HEK293 (cell line): ENCODE measurements around the gene ANKRD33.

Experiments
- CTCF ChIA-PET: fragments of 350-600 bp; formaldehyde crosslinking; extraction: SDS; loops from one replicate; lab custom pipeline; 2021; ENCODE audit warnings: antibody characterized with exemption; lab: Yijun Ruan, JAX
- POLR2A ChIA-PET: fragments of 300-600 bp; formaldehyde crosslinking; extraction: SDS; loops from one replicate; lab custom pipeline; 2020; ENCODE audit warnings: antibody characterized with exemption, inconsistent platforms; lab: Yijun Ruan, JAX
- H3K27ac ChIP-seq: fragments of 200-500 bp; sonication (Bioruptor generic); 2 replicates; pipeline ENCODE4 v1.5.1; 2014; ENCODE audit warnings: low read depth, low read length, control low read depth, inconsistent platforms; ENCODE audit errors: extremely low read depth
- H3K36me3 ChIP-seq, 2 experiments: fragments of 200-500 bp in 1 of 2; sonication (Bioruptor generic) in 1 of 2; 1 replicate in 1 of 2; 2 replicates in 1 of 2; pipeline ENCODE4 v1.5.1; 2014 to 2017; ENCODE audit warnings: inconsistent platforms in 2 of 2, low read length in 2 of 2; ENCODE audit not compliant: control insufficient read depth in 2 of 2, insufficient read depth in 1 of 2
- H3K4me1 ChIP-seq: fragments of 200-500 bp; sonication (Bioruptor generic); 2 replicates; pipeline ENCODE4 v1.5.1; 2014; ENCODE audit warnings: mild to moderate bottlenecking, low read length, inconsistent platforms; ENCODE audit not compliant: control insufficient read depth, insufficient read depth
- H3K4me3 ChIP-seq: 2 replicates; pipeline ENCODE4 v1.5.1; 2011; ENCODE audit warnings: low read depth, mild to moderate bottlenecking, control low read depth, low read length, moderate library complexity
- H3K9me3 ChIP-seq: fragments of 200-500 bp; sonication (Bioruptor generic); 2 replicates; pipeline ENCODE4 v1.5.1; 2014; ENCODE audit warnings: low read depth, low read length, inconsistent platforms; ENCODE audit not compliant: control insufficient read depth, insufficient read depth
- KLF16 ChIP-seq: fragments of 450-650 bp; formaldehyde crosslinking; IDR thresholded peaks from 2 replicates; pipeline ENCODE4 v1.5.1; 2017; ENCODE audit warnings: missing biosample characterization, missing genetic modification characterization
- SCRT1 ChIP-seq: fragments of 450-650 bp; formaldehyde crosslinking; IDR thresholded peaks from 2 replicates; pipeline ENCODE4 v1.5.1; 2016; ENCODE audit warnings: missing biosample characterization, missing genetic modification characterization, borderline replicate concordance
- SP7 ChIP-seq: fragments of 450-650 bp; formaldehyde crosslinking; IDR thresholded peaks from 2 replicates; pipeline ENCODE4 v1.5.1; 2016; ENCODE audit warnings: missing biosample characterization, missing genetic modification characterization
- TCF7L2 ChIP-seq: IDR thresholded peaks from 2 replicates; pipeline ENCODE4 v1.6.1; 2011; ENCODE audit warnings: low read depth, mild to moderate bottlenecking, inconsistent platforms, low read length, moderate library complexity, borderline replicate concordance
- YY2 ChIP-seq: fragments of 450-650 bp; formaldehyde crosslinking; IDR thresholded peaks from 2 replicates; pipeline ENCODE4 v1.5.1; 2016; ENCODE audit warnings: missing biosample characterization, missing genetic modification characterization
- ZBTB17 ChIP-seq: fragments of 450-650 bp; formaldehyde crosslinking; IDR thresholded peaks from 2 replicates; pipeline ENCODE4 v1.5.1; 2016; ENCODE audit warnings: missing biosample characterization, missing genetic modification characterization
- ZBTB20 ChIP-seq: fragments of 450-650 bp; formaldehyde crosslinking; IDR thresholded peaks from 2 replicates; pipeline ENCODE4 v1.5.1; 2016; ENCODE audit warnings: missing biosample characterization, missing genetic modification characterization
- ZNF10 ChIP-seq: fragments of 450-650 bp; formaldehyde crosslinking; IDR thresholded peaks from 2 replicates; pipeline ENCODE4 v1.5.1; 2017; ENCODE audit warnings: missing biosample characterization, missing genetic modification characterization
- ZNF175 ChIP-seq: fragments of 450-650 bp; formaldehyde crosslinking; IDR thresholded peaks from 2 replicates; pipeline ENCODE4 v1.5.1; 2016; ENCODE audit warnings: missing biosample characterization, missing genetic modification characterization
- ZNF223 ChIP-seq: fragments of 450-650 bp; formaldehyde crosslinking; IDR thresholded peaks from 2 replicates; pipeline ENCODE4 v1.5.1; 2016; ENCODE audit warnings: missing biosample characterization, missing genetic modification characterization
- ZNF366 ChIP-seq: fragments of 450-650 bp; formaldehyde crosslinking; conservative IDR thresholded peaks from 2 replicates; pipeline ENCODE4 v1.5.1; 2016; ENCODE audit warnings: missing biosample characterization, missing genetic modification characterization
- ZNF394 ChIP-seq: fragments of 450-650 bp; formaldehyde crosslinking; IDR thresholded peaks from 2 replicates; pipeline ENCODE4 v1.5.1; 2016; ENCODE audit warnings: missing biosample characterization, missing genetic modification characterization, mild to moderate bottlenecking, moderate library complexity, borderline replicate concordance
- ZNF555 ChIP-seq: fragments of 450-650 bp; formaldehyde crosslinking; conservative IDR thresholded peaks from 2 replicates; pipeline ENCODE4 v1.5.1; 2017; ENCODE audit warnings: missing biosample characterization, mild to moderate bottlenecking, missing genetic modification characterization, inconsistent platforms
- ZNF561 ChIP-seq: fragments of 450-650 bp; IDR thresholded peaks from 2 replicates; pipeline ENCODE4 v1.5.1; 2018; ENCODE audit warnings: missing biosample characterization, missing genetic modification characterization, borderline replicate concordance
- ZNF610 ChIP-seq: fragments of 450-650 bp; formaldehyde crosslinking; IDR thresholded peaks from 2 replicates; pipeline ENCODE4 v1.5.1; 2016; ENCODE audit warnings: missing biosample characterization, missing genetic modification characterization, borderline replicate concordance
- ZNF621 ChIP-seq: fragments of 450-650 bp; formaldehyde crosslinking; IDR thresholded peaks from 2 replicates; pipeline ENCODE4 v1.5.1; 2017; ENCODE audit warnings: missing biosample characterization, missing genetic modification characterization
- ZNF701 ChIP-seq: fragments of 450-650 bp; formaldehyde crosslinking; IDR thresholded peaks from 2 replicates; pipeline ENCODE4 v1.5.1; 2016; ENCODE audit warnings: missing biosample characterization, missing genetic modification characterization
- ZNF768 ChIP-seq: fragments of 450-650 bp; formaldehyde crosslinking; IDR thresholded peaks from 2 replicates; pipeline ENCODE4 v1.5.1; 2018; ENCODE audit warnings: missing biosample characterization, mild to moderate bottlenecking, missing genetic modification characterization
- TF ChIP-seq, protein P1 (sequence below): fragments of 450-650 bp; formaldehyde crosslinking; IDR thresholded peaks from 2 replicates; pipeline ENCODE4; 2016; ENCODE audit warnings: missing biosample characterization, missing genetic modification characterization
- TF ChIP-seq, protein P2 (sequence below): fragments of 450-650 bp; formaldehyde crosslinking; IDR thresholded peaks from 2 replicates; pipeline ENCODE4 v1.5.1; 2016; ENCODE audit warnings: missing biosample characterization, missing genetic modification characterization
- TF ChIP-seq, protein P3 (sequence below): fragments of 450-650 bp; formaldehyde crosslinking; IDR thresholded peaks from 2 replicates; pipeline ENCODE4 v1.5.1; 2017; ENCODE audit warnings: missing biosample characterization, missing genetic modification characterization
- TF ChIP-seq, protein P4 (sequence below): fragments of 450-650 bp; formaldehyde crosslinking; conservative IDR thresholded peaks from 2 replicates; pipeline ENCODE4 v1.5.1; 2016; ENCODE audit warnings: low read depth, missing biosample characterization, missing genetic modification characterization
- TF ChIP-seq, protein P5 (sequence below): fragments of 450-650 bp; formaldehyde crosslinking; IDR thresholded peaks from 2 replicates; pipeline ENCODE4 v1.5.1; 2016; ENCODE audit warnings: missing biosample characterization, missing genetic modification characterization

Gene ANKRD33

DNA sequence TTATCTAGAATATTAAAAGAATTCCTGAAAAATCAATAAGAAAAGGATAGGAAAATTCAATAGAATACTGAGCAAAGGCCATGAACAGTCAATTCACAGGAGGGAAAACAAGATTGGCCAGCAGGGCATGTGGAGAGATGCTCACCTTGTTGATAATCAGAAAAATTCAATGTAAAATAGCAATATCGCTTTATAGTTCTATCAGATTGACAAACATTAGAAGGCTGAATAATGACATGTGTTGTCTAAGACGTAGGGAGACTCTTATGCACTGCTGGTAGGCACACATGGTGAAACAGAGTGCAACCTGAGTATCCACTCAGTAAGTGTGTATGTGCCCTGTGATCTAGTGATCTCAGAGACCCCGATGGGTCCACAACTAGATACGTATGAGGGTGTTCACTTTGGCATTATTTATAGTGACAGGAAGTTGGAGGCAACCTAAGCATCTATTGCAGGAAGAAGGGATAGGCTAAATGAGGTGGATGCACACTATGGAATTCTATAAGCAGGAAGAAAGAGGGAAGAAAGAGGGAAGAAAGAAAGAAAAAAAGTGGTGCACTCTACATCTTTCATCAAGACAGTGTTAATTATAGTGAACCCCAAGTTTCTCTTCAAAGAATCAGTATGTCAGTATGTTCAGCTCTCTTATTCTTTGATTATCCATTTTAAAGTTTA lies 3.8 kb upstream of the ANKRD33 start:
- POLR2A ChIA-PET = no interaction called here
- TF ChIP-seq ZNF175 = no peak
- peak; percentile 79 for TF ChIP-seq ZNF366 (tag by site-specific recombination)
- TF ChIP-seq, all 188 proteins: peak for 1
- Histone ChIP-seq H3K4me3 (no peak overlapping the region), H3K27ac (no peak overlapping the region), H3K36me3 (no peaks in the 10 kb centered on the region), H3K4me1 (no peaks in the 10 kb centered on the region), H3K9me3 (no peaks in the 10 kb centered on the region)
- CTCF ChIA-PET = interaction anchor here (0.5 to 0.7 kb wide), 4 partner anchors 9 to 200 kb away, joined by 3 read pairs; no protein-coding TSS in a partner anchor

DNA sequence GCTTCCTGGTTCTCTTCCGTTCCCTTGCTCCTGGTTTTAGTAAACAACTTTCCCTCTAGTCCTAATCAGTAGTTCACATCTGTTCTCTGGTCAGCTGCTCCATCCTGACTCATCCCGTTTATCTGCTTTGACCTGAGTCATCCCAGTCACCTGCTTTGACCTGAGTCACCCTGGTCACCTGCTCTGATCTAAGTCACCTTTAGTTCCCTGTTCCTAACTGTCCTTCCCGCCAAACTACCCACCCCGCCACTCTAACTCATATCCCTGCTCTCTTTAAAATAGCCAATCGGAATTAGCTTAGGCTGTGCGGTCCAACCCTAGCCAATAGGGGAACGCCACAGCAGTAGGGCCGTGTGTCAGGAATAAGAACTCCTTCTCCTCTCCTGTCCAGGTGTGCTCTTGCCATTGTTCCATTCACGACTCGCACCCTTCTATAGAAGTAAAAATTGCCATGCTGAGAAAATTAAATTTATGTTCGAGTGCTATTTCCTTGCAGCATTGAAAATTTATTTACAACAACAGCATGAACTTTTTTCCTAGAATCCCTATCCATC lies 3.1 kb upstream of the ANKRD33 start:
- ChIA-PET CTCF (interaction anchor here (0.6 to 2.5 kb wide), 5 partner anchors 13 to 293 kb away, joined by 3 to 10 read pairs (median 3); partner anchors contain the start of gene SCN8A), POLR2A (no interaction called here)
- TF ChIP-seq ZNF10 (tag by site-specific recombination) (no peak), SP7 (peak; percentile 68), TCF7L2 (no peak), ZNF394 (tag by site-specific recombination) (peak; percentile 79; the same call in 1 of the 2 replicates), ZNF621 (tag by site-specific recombination) (no peak), KLF16 (no peak), ZNF561 (no peak), ZBTB17 (tag by site-specific recombination) (no peak), ZNF366 (tag by site-specific recombination) (peak; percentile 56; the same call in 1 of the 2 replicates), YY2 (no peak), ZNF768 (no peak), ZBTB20 (tag by site-specific recombination) (no peak), ZNF555 (tag by site-specific recombination) (peak; percentile 48), ZNF223 (tag by site-specific recombination) (no peak), ZNF610 (tag by site-specific recombination) (no peak), SCRT1 (no peak), ZNF701 (tag by site-specific recombination) (no peak)
- TF ChIP-seq, protein P1, sequence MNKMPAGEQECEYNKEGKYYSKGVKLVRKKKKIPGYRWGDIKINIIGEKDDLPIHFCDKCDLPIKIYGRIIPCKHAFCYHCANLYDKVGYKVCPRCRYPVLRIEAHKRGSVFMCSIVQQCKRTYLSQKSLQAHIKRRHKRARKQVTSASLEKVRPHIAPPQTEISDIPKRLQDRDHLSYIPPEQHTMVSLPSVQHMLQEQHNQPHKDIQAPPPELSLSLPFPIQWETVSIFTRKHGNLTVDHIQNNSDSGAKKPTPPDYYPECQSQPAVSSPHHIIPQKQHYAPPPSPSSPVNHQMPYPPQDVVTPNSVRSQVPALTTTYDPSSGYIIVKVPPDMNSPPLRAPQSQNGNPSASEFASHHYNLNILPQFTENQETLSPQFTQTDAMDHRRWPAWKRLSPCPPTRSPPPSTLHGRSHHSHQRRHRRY (tag by site-specific recombination) = no peak
- TF ChIP-seq, protein P2, sequence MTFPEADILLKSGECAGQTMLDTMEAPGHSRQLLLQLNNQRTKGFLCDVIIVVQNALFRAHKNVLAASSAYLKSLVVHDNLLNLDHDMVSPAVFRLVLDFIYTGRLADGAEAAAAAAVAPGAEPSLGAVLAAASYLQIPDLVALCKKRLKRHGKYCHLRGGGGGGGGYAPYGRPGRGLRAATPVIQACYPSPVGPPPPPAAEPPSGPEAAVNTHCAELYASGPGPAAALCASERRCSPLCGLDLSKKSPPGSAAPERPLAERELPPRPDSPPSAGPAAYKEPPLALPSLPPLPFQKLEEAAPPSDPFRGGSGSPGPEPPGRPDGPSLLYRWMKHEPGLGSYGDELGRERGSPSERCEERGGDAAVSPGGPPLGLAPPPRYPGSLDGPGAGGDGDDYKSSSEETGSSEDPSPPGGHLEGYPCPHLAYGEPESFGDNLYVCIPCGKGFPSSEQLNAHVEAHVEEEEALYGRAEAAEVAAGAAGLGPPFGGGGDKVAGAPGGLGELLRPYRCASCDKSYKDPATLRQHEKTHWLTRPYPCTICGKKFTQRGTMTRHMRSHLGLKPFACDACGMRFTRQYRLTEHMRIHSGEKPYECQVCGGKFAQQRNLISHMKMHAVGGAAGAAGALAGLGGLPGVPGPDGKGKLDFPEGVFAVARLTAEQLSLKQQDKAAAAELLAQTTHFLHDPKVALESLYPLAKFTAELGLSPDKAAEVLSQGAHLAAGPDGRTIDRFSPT (tag by site-specific recombination) = 0 out of 2 replicates have a peak, but pooled peaks have one; percentile 25
- TF ChIP-seq, protein P3, sequence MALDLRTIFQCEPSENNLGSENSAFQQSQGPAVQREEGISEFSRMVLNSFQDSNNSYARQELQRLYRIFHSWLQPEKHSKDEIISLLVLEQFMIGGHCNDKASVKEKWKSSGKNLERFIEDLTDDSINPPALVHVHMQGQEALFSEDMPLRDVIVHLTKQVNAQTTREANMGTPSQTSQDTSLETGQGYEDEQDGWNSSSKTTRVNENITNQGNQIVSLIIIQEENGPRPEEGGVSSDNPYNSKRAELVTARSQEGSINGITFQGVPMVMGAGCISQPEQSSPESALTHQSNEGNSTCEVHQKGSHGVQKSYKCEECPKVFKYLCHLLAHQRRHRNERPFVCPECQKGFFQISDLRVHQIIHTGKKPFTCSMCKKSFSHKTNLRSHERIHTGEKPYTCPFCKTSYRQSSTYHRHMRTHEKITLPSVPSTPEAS = no peak
- TF ChIP-seq, protein P4, sequence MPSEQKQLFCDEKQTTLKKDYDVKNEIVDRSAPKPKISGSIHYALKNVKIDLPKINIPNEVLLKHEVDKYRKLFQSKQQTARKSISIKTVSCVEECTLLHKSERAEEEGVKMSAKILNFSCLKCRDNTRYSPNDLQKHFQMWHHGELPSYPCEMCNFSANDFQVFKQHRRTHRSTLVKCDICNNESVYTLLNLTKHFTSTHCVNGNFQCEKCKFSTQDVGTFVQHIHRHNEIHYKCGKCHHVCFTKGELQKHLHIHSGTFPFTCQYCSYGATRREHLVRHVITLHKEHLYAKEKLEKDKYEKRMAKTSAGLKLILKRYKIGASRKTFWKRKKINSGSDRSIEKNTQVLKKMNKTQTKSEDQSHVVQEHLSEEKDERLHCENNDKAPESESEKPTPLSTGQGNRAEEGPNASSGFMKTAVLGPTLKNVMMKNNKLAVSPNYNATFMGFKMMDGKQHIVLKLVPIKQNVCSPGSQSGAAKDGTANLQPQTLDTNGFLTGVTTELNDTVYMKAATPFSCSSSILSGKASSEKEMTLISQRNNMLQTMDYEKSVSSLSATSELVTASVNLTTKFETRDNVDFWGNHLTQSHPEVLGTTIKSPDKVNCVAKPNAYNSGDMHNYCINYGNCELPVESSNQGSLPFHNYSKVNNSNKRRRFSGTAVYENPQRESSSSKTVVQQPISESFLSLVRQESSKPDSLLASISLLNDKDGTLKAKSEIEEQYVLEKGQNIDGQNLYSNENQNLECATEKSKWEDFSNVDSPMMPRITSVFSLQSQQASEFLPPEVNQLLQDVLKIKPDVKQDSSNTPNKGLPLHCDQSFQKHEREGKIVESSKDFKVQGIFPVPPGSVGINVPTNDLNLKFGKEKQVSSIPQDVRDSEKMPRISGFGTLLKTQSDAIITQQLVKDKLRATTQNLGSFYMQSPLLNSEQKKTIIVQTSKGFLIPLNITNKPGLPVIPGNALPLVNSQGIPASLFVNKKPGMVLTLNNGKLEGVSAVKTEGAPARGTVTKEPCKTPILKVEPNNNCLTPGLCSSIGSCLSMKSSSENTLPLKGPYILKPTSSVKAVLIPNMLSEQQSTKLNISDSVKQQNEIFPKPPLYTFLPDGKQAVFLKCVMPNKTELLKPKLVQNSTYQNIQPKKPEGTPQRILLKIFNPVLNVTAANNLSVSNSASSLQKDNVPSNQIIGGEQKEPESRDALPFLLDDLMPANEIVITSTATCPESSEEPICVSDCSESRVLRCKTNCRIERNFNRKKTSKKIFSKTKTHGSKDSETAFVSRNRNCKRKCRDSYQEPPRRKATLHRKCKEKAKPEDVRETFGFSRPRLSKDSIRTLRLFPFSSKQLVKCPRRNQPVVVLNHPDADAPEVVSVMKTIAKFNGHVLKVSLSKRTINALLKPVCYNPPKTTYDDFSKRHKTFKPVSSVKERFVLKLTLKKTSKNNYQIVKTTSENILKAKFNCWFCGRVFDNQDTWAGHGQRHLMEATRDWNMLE (tag by site-specific recombination) = no peak
- TF ChIP-seq, protein P5, sequence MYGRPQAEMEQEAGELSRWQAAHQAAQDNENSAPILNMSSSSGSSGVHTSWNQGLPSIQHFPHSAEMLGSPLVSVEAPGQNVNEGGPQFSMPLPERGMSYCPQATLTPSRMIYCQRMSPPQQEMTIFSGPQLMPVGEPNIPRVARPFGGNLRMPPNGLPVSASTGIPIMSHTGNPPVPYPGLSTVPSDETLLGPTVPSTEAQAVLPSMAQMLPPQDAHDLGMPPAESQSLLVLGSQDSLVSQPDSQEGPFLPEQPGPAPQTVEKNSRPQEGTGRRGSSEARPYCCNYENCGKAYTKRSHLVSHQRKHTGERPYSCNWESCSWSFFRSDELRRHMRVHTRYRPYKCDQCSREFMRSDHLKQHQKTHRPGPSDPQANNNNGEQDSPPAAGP (tag by site-specific recombination) = no peak

More for the DNA sequence above, 3.1 kb upstream of the ANKRD33 start:
- H3K4me1 ChIP-seq = no peaks in the 10 kb centered on the region
- H3K9me3 ChIP-seq = no peaks in the 10 kb centered on the region
- H3K4me3 ChIP-seq = no peak overlapping the region
- no peak overlapping the region for H3K27ac ChIP-seq
- H3K36me3 ChIP-seq = no peaks in the 10 kb centered on the region
